HUES64 (cell line): Measurements from ENCODE around the gene NLRP12.
"Not testable (repeated sequence)": the region's sequence is repeated elsewhere in the genome, so short reads cannot be mapped to it uniquely, and the experiment has no call there.

ENCODE experiments used
- H3K27ac ChIP-seq: 2 replicates; pipeline ENCODE4 v1.7.0; 2013; ENCODE audit warnings: low read depth, low read length, inconsistent platforms
- H3K27me3 ChIP-seq: 2 replicates; pipeline ENCODE4 v1.6.1; 2013; ENCODE audit warnings: mild to moderate bottlenecking, low read length; ENCODE audit not compliant: insufficient read depth
- H3K36me3 ChIP-seq: 2 replicates; pipeline ENCODE4 v1.6.1; 2013; ENCODE audit warnings: mild to moderate bottlenecking, low read length; ENCODE audit not compliant: insufficient read depth
- H3K4me1 ChIP-seq: 2 replicates; pipeline ENCODE4 v1.6.1; 2013; ENCODE audit warnings: mild to moderate bottlenecking, low read length, moderate library complexity; ENCODE audit not compliant: insufficient read depth
- H3K4me3 ChIP-seq: 2 replicates; pipeline ENCODE4 v1.5.1; 2013; ENCODE audit warnings: mild to moderate bottlenecking, low read length, moderate library complexity
- H3K9ac ChIP-seq: 2 replicates; pipeline ENCODE4 v1.6.1; 2013; ENCODE audit warnings: mild to moderate bottlenecking, low read depth, low read length
- H3K9me3 ChIP-seq: 2 replicates; pipeline ENCODE4 v1.6.1; 2013; ENCODE audit warnings: low read depth, low read length; ENCODE audit not compliant: insufficient read depth
- WGBS: fragments of 150-250, 120-280 bp; methylation state at CpG from one replicate; pipeline ENCODE4 v1.1.7; 2013; ENCODE audit warnings: missing lambda C conversion rate; 5-methylcytosine and 5-hydroxymethylcytosine counted together

The NLRP12 gene

GRCh38 chr19:53801257-53801656 lies 22.9 kb downstream of the NLRP12 start:
- H3K9me3 ChIP-seq: no peaks in the 10 kb centered on the region
- H3K36me3 ChIP-seq: peaks cover 6% of the 10 kb centered on the region; the same call in 1 of the 2 replicates
- H3K27me3 ChIP-seq: no peaks in the 10 kb centered on the region
- H3K9ac ChIP-seq: no peak overlapping the region
- H3K4me3 ChIP-seq: no peak overlapping the region
- no peaks in the 10 kb centered on the region for H3K4me1 ChIP-seq
- 90% methylated on average over 9 of the region's 9 CpGs for WGBS
- H3K27ac ChIP-seq: no peak overlapping the region

DNA sequence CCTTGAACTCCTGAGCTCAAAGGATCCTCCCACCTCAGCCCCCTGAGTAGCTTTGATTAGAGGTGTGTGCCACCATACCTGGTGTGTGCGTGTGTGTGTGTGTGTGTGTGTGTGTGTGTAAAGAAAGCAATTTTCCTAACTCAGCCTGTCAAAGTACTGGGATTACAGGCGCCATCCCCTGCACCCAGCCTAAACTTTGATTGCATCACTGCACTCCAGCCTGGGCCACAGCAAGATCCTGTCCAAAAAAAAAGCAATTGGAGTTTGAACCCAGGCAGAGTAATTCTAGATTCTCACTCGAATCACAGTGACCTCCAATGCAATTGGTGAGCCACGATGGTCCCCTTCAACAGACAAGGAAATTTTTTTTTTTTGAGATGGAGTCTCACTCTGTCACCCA lies 29.1 kb downstream of the NLRP12 start:
- 73% methylated on average over 4 of the region's 4 CpGs for WGBS
- H3K9me3 ChIP-seq: no peaks in the 10 kb centered on the region
- H3K4me3 ChIP-seq: no peak overlapping the region
- no peak overlapping the region for H3K27ac ChIP-seq
- H3K36me3 ChIP-seq: no peaks in the 10 kb centered on the region
- H3K27me3 ChIP-seq: no peaks in the 10 kb centered on the region
- no peak overlapping the region for H3K9ac ChIP-seq
- peaks cover 6% of the 10 kb centered on the region for H3K4me1 ChIP-seq

DNA sequence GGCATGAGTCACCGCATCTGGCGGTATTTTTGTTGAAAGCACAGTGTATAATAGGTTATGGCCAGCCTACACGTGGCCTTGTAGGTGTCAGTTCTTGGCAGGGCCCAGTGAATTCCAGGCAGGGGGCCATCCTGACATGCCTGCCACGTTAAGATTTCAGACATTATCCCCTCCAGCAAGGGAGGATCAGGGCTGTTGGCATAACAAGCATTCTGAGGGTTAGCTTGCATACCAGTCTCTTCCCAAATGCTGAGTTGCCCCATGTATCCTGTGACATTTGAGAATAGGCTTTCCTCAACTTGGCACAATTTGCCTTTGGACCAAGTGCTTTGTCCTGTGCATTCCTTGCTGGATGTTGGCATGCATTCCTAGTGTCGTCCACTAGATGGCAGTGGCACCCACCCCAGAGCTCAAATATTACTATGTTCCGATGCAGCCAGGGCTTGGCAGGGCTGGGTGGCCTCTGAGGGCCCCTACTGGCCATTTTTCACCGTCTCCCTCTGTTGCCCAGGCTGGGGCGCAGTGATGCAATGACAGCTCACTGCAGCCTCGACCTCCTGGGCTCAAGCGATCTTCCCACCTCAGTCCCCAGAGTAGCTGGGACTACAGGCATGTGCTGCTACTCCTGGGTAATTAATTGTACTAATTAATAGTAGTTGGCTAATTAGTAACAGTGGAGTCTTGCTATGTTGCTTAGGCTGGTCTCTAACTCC lies 31.2 kb downstream of the NLRP12 start:
- Histone ChIP-seq H3K36me3 (no peaks in the 10 kb centered on the region), H3K27me3 (no peaks in the 10 kb centered on the region), H3K4me3 (no peak overlapping the region), H3K9ac (no peak overlapping the region), H3K27ac (no peak overlapping the region), H3K9me3 (no peaks in the 10 kb centered on the region), H3K4me1 (peaks cover 6% of the 10 kb centered on the region)
- WGBS: 39% methylated on average over 10 of the region's 10 CpGs

DNA sequence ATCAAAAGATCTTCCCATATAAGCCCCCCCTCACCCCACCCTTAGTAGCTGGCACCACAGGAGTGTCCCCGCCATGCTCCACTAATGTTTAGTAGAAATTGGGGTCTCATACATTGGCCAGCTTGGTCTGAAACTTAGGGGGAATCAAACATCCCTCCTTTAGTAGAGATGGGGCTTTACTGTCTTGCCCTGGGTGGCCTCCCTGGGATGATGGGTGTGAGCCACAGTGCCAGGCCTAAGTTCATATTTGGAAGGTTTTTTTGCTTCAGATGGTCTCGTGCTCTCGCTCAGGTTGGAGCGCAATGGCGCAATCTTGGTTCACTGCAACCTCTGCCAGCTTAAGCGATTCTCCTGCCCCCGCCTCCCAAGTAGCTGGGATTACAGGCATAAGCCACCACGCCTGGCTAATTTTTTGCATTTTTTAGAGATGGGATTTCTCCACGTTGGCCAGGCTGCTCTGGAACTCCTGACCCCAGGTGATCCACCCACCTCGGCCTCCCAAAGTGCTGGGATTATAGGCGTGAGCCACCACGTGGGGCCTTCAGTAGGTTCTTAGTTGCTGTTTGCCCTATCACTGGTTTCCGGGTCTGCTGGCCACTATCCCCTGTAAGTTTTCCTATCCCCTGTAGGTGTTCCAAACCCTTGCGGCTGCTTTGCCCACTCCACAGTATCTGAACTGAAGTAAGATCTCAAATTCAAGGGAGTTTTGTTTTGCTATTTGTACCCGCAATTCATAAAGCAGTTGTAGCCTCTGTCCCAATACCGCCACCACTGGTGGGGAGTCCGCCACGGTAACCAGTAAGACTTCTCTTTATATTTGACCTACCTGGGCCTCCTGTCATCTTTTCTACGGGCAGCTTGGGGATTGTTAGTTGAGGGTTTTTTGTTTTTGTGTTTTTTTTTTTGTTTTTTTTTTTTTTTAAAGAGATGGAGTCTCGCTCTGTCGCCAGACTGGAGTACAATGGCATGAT lies 34.1 kb downstream of the NLRP12 start:
- 90% methylated on average over 21 of the region's 21 CpGs for WGBS

DNA sequence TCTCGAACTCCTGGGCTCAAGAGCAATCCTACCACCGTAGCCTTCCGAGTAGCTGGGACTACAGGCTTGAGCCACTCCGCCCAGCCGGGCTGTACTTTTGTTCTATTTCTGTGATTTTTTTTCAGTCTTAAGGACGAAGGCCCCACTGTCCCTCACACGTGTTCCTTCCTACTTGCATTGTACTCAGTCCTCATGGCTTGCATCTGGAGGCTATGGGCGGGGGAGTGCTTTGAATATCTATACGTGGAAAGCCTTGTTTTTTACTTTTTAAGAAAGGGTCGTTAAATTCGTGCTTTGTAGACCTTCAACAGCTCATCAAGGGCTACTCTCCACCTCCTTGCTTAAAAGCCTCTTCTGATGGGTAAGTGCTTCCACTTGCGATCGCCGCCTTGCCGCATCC lies 36.8 kb downstream of the NLRP12 start:
- Histone ChIP-seq H3K9ac (no peak overlapping the region), H3K27ac (no peak overlapping the region), H3K27me3 (no peaks in the 10 kb centered on the region), H3K9me3 (peaks cover 8% of the 10 kb centered on the region), H3K4me1 (peaks cover 11% of the 10 kb centered on the region), H3K4me3 (no peak overlapping the region), H3K36me3 (no peaks in the 10 kb centered on the region)
- 81% methylated on average over 15 of the region's 15 CpGs for WGBS

More for the DNA sequence above, 34.1 kb downstream of the NLRP12 start:
- Histone ChIP-seq H3K27me3 (no peaks in the 10 kb centered on the region), H3K9ac (no peak overlapping the region), H3K27ac (no peak overlapping the region), H3K9me3 (no peaks in the 10 kb centered on the region), H3K36me3 (no peaks in the 10 kb centered on the region), H3K4me3 (no peak overlapping the region), H3K4me1 (peaks cover 11% of the 10 kb centered on the region)

- H3K9ac ChIP-seq: no peak overlapping the region
- no peaks in the 10 kb centered on the region for H3K27me3 ChIP-seq
- WGBS: 86% methylated on average over 6 of the region's 7 CpGs
- peaks cover 11% of the 10 kb centered on the region for H3K4me1 ChIP-seq
- no peak overlapping the region for H3K4me3 ChIP-seq
- H3K9me3 ChIP-seq: peaks cover 8% of the 10 kb centered on the region
- no peak overlapping the region for H3K27ac ChIP-seq
- H3K36me3 ChIP-seq: no peaks in the 10 kb centered on the region
Observed at GRCh38 chr19:53786744-53787143, 37.4 kb downstream of the NLRP12 start.

DNA sequence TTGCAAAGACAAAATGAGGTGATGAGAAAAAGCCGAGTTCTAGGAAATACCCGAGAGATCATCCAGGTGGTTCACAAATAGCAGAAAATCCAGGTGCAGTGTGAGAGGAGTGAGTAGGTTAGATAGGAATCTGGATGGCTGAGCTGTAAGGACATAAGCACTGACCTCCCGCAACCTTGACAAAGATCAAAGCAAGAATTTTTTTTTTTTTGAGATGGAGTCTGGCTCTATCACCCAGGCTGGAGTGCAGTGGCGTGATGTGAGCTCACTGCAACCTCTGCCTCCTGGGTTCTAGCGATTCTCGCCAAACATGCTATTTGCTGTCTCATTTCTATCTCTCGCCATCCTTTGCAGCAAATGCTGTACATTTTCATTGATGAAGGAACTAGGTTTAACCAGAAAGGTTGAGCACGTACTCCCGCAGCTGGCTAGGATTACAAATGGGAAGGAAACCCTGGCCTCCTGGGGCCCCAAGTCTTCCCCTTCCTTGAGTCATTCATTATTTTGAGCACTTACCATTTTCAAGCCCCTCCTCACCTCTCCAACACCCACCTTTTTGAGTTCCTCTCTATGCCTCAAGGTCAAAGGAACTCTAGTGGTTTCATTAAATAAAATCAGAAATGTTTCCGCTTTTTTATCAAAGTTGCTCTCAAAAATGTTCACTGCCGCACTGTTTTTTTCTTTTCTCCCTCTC lies 38.8 kb downstream of the NLRP12 start:
- H3K9ac ChIP-seq: no peak overlapping the region
- peaks cover 8% of the 10 kb centered on the region for H3K9me3 ChIP-seq
- no peaks in the 10 kb centered on the region for H3K27me3 ChIP-seq
- WGBS: 83% methylated on average over 11 of the region's 11 CpGs
- no peaks in the 10 kb centered on the region for H3K36me3 ChIP-seq
- H3K4me1 ChIP-seq: peaks cover 5% of the 10 kb centered on the region; the same call in 1 of the 2 replicates
- H3K27ac ChIP-seq: no peak overlapping the region
- H3K4me3 ChIP-seq: no peak overlapping the region

GRCh38 chr19:53782698-53783097 lies 41.4 kb downstream of the NLRP12 start:
- peaks cover 8% of the 10 kb centered on the region for H3K9me3 ChIP-seq
- H3K27ac ChIP-seq: peak overlapping the region; percentile 99
- H3K36me3 ChIP-seq: no peaks in the 10 kb centered on the region
- H3K27me3 ChIP-seq: no peaks in the 10 kb centered on the region
- H3K4me3 ChIP-seq: no peak overlapping the region
- peak overlapping the region; percentile 35; the same call in 1 of the 2 replicates for H3K9ac ChIP-seq
- peaks cover 5% of the 10 kb centered on the region; the same call in 1 of the 2 replicates for H3K4me1 ChIP-seq
- WGBS: 84% methylated on average over 3 of the region's 4 CpGs

GRCh38 chr19:53781332-53781731 lies 42.8 kb downstream of the NLRP12 start:
- 85% methylated on average over 8 of the region's 8 CpGs for WGBS
- H3K36me3 ChIP-seq, H3K27ac ChIP-seq, H3K9me3 ChIP-seq, H3K4me1 ChIP-seq, H3K4me3 ChIP-seq, H3K27me3 ChIP-seq, H3K9ac ChIP-seq: not testable (repeated sequence)

DNA sequence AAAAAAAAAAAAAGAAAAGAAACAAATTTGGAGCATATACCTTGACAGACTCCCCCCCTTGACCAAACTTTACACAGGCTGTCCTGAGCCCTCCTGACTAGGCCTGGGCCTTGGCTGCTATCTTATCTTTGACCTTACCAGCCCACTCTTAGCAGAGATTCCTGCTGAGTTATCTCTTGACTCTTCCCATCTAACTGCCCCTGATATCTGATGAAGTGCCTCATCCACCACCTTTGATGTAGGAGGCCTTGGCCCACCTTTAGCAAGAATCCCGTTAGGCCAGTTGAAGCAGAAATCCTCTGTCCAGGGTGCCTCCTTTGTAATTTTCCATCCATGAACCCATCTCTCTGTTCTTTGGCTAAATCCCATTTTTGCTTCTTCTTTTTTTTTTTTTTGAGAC lies 43.6 kb downstream of the NLRP12 start:
- H3K9me3 ChIP-seq: peaks cover 8% of the 10 kb centered on the region
- H3K4me3 ChIP-seq: no peak overlapping the region
- peaks cover 3% of the 10 kb centered on the region; the same call in 1 of the 2 replicates for H3K4me1 ChIP-seq
- no peaks in the 10 kb centered on the region for H3K27me3 ChIP-seq
- no peaks in the 10 kb centered on the region for H3K36me3 ChIP-seq
- H3K27ac ChIP-seq: no peak overlapping the region
- 80% methylated on average over 1 of the region's 1 CpG for WGBS
- no peak overlapping the region for H3K9ac ChIP-seq

DNA sequence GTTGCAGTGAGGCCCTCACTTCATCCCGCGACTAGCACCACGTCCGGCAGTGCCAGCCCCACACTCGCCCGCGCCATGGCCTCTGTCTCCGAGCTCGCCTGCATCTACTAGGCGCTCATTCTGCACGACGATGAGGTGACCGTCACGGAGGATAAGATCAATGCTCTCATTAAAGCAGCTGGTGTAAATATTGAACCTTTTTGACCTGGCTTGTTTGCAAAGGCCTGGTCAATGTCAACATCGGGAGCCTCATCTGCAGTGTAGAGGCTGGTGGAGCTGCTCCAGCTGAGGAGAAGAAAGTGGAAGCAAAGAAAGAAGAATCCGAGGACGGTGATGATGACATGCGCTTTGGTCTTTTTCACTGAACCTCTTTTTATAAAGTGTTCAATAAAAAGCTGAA lies 48.6 kb downstream of the NLRP12 start:
- Histone ChIP-seq H3K36me3 (no peaks in the 10 kb centered on the region), H3K9me3 (no peaks in the 10 kb centered on the region), H3K27me3 (no peaks in the 10 kb centered on the region), H3K9ac (no peak overlapping the region), H3K27ac (no peak overlapping the region), H3K4me3 (no peak overlapping the region), H3K4me1 (peaks cover 23% of the 10 kb centered on the region)
- WGBS: 95% methylated on average over 18 of the region's 18 CpGs
